Gastrocnemius medialis (tissue), 4 donors: ENCODE results near the gene UMODL1.

Experiments used
- POLR2A ChIP-seq, 2 donors: fragments of 450-650 bp; IDR thresholded peaks; one replicate each; pipeline ENCODE4 v1.6.1; 2017; ENCODE audit warnings: antibody characterized with exemption in 2 of 2, mild to moderate bottlenecking in 2 of 2, moderate library complexity in 2 of 2
- TF ChIP-seq, protein P1 (sequence below), 5 experiments: fragments of 450-650 bp in 3 of 5; fragments of 200-600 bp in 2 of 5; sonication (generic) in 2 of 5; IDR thresholded peaks in 4 of 5; conservative IDR thresholded peaks in 1 of 5; 1 replicate in 4 of 5; 2 replicates in 1 of 5; pipeline ENCODE4 v1.5.1; 2016 to 2019; ENCODE audit warnings: antibody characterized with exemption in 5 of 5, mild to moderate bottlenecking in 3 of 5, moderate library complexity in 3 of 5

- no peak for TF ChIP-seq POLR2A (IDR thresholded peaks at IDR 0.05)
- TF ChIP-seq, protein P1, sequence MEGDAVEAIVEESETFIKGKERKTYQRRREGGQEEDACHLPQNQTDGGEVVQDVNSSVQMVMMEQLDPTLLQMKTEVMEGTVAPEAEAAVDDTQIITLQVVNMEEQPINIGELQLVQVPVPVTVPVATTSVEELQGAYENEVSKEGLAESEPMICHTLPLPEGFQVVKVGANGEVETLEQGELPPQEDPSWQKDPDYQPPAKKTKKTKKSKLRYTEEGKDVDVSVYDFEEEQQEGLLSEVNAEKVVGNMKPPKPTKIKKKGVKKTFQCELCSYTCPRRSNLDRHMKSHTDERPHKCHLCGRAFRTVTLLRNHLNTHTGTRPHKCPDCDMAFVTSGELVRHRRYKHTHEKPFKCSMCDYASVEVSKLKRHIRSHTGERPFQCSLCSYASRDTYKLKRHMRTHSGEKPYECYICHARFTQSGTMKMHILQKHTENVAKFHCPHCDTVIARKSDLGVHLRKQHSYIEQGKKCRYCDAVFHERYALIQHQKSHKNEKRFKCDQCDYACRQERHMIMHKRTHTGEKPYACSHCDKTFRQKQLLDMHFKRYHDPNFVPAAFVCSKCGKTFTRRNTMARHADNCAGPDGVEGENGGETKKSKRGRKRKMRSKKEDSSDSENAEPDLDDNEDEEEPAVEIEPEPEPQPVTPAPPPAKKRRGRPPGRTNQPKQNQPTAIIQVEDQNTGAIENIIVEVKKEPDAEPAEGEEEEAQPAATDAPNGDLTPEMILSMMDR (IDR thresholded peaks at IDR 0.05 in 4 of 5, conservative IDR thresholded peaks at IDR 0.05 in 1 of 5): no peak
Observed at GRCh38 chr21:42187976-42188653, 117.0 kb downstream of the UMODL1 start.
